ENCODE results near the gene PLEKHM2.

DNA sequence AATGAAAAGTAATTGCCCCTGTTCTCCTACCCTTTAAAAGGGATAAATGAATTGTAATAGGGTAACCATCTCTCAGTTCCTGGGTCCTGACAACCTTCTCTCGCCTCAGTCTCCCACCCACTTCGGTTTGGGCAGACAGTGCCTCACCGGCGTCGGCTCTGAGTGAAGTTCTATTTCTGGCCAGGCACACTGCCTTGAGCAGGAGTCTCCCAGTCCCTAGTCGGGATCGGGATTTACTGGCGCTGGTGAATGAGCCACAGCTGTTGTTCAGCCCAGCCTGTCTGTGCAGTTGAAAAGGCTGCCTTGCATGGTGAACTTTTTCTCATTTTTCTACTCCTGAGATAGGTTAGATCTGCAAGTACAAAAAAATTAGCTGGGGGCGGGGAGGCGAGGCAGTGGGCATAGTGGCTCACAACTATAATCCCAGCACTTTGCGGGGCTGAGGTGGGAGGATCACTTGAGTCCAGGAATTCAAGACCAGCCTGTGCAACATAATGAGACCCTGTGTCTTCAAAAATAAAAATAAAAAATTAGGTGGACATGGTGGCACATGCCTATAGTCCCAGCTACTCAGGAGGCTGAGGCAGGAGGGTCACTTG lies 7.4 kb downstream of the PLEKHM2 start:
- TF ChIP-seq POLR2A (IDR thresholded peaks at IDR 0.05; ENCODE audit: low read depth, low read length): no peak
- TF ChIP-seq POLR2AphosphoS5 (IDR thresholded peaks at IDR 0.05; ENCODE audit: low read depth, low read length): no peak
- no peak for TF ChIP-seq TAF1 (IDR thresholded peaks at IDR 0.05; ENCODE audit: borderline replicate concordance, low read depth, low read length)

Measured in GM12892 (cell line).